Right lobe of liver (tissue), 4 donors: ENCODE data around the gene MPZ.
"Not testable (repeated sequence)": the region's sequence is repeated elsewhere in the genome, so short reads cannot be mapped to it uniquely, and the experiment has no call there.

Experiments
- CTCF ChIP-seq, 4 donors: fragments of 200-600 bp in 3 of 4; fragments of 450-650 bp in 1 of 4; IDR thresholded peaks; one replicate each; pipeline versions ENCODE4 v1.5.1 to v1.8.0; 2016 to 2022; ENCODE audit warnings: antibody characterized with exemption in 4 of 4, mild to moderate bottlenecking in 2 of 4
- POLR2A ChIP-seq: fragments of 450-650 bp; IDR thresholded peaks from one replicate; pipeline ENCODE4 v1.6.1; 2017; ENCODE audit warnings: antibody characterized with exemption, mild to moderate bottlenecking
- donor health status: DM: no; HTN: no; CAD: no.
- donor health status: DM: no; HTN: no; CAD: no.
- donor health status: DM: no; HTN: yes; CAD: no.

GRCh38 chr1:161315841-161316674 lies 6.3 kb upstream of the MPZ start:
- not testable (repeated sequence) for TF ChIP-seq CTCF (IDR thresholded peaks at IDR 0.05); POLR2A
